Epithelial cell of proximal tubule (primary cell): Measurements from ENCODE around the gene NUS1. TPM values are rescaled to one million over a fixed set of nuclear protein-coding genes. Genes with fewer than 3 reads are reported as not detected.
"Not testable (repeated sequence)": the region's sequence is repeated elsewhere in the genome, so short reads cannot be mapped to it uniquely, and the experiment has no call there.

Experiments used
- DNase-seq: peaks from one replicate; pipeline ENCODE4 v3.0.0-alpha.2; 2011; ENCODE audit warnings: low read depth
- H3K4me3 ChIP-seq: 2 replicates; pipeline ENCODE4 v1.5.1; 2011; ENCODE audit warnings: low read depth, mild to moderate bottlenecking, low read length
- total RNA-seq: library from RNA; depleted of rRNA; stranded (reverse); fragments of >200 nt; gene quantifications from 2 replicates; pipeline ENCODE4 v1.2.3, GENCODE V29; 2015
- TF ChIP-seq, protein P1 (sequence below): conservative IDR thresholded peaks from 2 replicates; pipeline ENCODE4 v1.5.1; 2012; ENCODE audit warnings: low read depth, mild to moderate bottlenecking, low read length

Gene NUS1
- total RNA-seq, 1 donor from 2014 or later: 16.5 TPM

DNA sequence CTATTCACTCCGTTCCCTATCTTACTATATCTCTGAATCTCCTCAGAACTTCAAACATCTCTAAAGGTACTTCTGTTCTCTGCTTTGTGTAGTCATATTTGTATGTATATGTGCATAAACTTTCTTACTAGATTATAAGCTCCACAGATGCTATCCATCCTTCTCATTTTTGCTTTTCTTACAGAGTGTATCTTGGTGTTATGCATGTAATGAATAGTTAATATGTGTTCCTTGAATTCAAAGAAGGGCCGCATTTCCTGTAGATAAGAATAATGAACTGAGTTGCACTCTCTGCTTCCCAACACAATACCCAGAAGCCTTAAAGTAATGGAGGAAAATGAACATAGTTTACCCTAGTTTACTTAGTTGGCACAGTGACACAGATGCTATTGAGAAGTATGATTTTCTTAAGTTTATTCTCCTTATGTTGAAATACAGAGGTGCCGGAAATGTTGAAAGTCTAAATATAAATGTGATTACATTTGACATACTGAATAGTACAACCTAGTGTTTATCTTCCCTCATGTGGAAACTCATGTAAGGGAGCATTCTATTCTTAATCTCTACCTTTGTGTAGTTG lies 6.0 kb downstream of the NUS1 start:
- TF ChIP-seq, protein P1, sequence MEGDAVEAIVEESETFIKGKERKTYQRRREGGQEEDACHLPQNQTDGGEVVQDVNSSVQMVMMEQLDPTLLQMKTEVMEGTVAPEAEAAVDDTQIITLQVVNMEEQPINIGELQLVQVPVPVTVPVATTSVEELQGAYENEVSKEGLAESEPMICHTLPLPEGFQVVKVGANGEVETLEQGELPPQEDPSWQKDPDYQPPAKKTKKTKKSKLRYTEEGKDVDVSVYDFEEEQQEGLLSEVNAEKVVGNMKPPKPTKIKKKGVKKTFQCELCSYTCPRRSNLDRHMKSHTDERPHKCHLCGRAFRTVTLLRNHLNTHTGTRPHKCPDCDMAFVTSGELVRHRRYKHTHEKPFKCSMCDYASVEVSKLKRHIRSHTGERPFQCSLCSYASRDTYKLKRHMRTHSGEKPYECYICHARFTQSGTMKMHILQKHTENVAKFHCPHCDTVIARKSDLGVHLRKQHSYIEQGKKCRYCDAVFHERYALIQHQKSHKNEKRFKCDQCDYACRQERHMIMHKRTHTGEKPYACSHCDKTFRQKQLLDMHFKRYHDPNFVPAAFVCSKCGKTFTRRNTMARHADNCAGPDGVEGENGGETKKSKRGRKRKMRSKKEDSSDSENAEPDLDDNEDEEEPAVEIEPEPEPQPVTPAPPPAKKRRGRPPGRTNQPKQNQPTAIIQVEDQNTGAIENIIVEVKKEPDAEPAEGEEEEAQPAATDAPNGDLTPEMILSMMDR: no peak
- DNase-seq: no peak
- H3K4me3 ChIP-seq: no peak overlapping the region

DNA sequence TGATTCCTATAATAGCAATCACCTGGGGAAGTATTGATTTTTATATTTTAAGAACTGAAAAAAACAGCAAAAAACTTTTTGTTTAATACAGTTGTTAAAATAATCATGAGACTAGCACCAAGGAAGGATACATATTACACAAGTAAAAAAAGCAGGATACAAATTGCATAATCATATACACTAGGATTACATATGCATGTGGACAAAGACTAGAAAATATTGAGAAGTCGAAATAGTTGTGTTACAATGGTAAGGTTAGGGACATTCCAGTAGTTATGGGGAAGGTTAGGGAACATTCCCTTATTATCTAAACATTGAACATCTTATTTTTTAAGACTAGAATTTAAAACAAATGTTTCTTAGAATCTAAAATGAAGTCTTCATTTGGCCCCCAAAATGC lies 9.5 kb downstream of the NUS1 start:
- DNase-seq: no peak
- no peak overlapping the region for H3K4me3 ChIP-seq
- TF ChIP-seq, protein P1: no peak

DNA sequence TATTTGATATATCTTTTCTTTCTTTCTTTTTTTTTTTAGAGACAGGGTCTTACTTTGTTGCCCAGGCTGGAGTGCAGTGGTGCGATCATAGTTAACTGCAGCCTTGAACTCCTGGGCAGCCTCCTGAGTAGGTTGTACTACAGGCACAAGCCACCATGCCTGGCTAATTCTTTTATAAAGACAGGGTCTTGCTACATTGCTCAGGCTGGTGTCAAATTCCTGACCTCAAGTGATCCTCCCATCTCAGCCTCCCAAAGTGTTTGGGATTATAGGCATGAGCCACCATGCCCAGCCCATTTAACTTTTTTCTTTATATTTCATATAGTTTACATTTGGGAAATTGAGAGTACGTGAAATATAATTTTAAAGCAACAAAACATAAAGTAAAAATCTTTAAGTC lies 10.1 kb downstream of the NUS1 start:
- H3K4me3 ChIP-seq: no peak overlapping the region
- TF ChIP-seq, protein P1: no peak
- DNase-seq: no peak

DNA sequence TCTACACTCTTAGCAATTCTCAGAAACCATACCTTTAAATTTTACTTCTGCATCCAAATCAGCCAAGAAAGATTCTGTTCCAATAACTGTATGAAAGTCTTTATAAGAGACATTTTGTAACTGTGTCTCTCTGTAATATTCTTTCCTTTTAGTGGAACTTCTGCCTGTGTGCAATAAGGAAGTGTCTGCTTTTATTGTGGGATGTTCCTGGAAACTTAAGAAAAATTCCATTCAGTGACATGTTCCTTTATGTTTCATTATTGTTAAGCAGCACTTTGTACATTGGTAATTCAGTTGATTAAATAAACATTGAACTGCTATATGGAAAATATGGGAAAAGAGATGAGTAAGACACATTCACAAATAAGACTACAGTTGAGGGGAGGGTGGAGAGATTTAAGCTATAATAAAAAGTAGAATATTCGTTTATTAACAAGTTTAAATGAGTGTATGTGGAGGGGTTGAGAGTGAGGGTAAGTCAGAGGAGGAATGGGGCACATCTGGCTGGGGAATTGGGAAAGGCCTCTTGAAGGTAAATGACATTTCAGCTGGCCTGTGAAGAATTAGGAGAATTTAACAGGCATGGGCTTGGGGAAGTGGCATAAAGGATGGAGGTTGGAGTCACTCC lies 11.9 kb downstream of the NUS1 start:
- no peak overlapping the region for H3K4me3 ChIP-seq
- TF ChIP-seq, protein P1: no peak
- DNase-seq: no peak

DNA sequence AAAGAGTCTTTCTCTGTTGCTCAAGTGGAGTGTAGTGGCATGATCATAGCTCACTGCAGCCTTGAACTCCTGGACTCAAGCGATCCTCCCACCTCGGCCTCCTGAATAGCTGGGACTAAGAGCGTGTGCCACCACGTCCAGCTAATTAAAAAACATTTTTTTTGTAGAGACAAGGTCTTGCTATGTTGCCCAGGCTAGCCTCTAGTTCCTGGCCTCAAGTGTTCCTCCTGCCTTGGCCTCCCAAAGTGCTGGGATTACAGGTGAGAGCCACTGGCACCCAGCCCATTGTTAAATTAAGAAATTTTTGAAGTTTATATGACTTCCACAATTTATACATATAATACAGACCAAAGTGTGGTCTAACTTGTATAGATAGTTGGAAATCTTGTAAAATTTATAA lies 14.3 kb downstream of the NUS1 start:
- DNase-seq, H3K4me3 ChIP-seq: not testable (repeated sequence)

DNA sequence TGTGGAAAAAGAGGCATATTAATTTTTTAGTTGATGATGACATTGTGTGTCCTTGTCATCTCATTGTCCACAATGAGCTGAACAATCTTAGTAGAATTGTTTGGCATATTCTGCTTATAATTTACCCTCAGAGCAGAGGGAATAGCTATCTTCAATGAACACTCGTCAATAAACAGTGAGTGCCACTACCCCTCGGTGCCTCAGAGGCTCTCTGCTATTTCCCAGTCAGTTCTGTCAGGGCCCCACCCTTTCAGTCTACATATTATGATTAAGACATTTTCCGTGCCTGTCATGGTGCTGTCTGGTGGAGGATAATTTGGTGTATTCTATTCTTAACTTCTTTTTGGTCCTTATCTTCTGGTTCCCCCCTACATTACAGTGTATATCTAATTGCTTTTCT lies 31.2 kb downstream of the NUS1 start:
- DNase-seq: no peak
- TF ChIP-seq, protein P1: no peak
- H3K4me3 ChIP-seq: no peak overlapping the region

DNA sequence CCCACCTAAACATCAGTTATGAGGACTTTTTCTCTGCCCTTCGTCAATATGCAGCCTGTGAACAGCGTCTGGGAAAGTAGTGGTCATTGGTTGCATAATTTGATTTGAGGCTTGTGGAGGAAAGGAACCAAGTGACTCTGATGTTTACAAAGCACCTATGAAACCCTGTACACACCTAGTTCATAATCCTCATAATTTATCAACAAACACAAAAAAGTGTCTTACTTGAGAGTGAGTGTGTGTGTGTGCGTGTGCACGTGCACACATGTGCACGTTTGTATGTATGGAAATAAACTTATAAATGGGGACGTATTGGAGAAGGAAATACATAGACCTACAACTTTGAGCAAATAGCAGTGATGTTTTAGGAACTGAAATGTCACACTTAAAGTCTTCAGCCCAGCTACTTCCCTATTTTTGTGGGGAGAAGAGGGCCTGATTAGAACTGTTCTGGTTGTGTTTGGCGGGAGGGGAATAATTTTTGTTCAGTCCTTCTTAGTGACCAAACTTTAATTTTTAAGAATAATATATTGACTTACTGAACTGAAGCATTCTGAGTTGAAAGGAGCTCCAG lies 31.8 kb downstream of the NUS1 start:
- not testable (repeated sequence) for H3K4me3 ChIP-seq, DNase-seq

DNA sequence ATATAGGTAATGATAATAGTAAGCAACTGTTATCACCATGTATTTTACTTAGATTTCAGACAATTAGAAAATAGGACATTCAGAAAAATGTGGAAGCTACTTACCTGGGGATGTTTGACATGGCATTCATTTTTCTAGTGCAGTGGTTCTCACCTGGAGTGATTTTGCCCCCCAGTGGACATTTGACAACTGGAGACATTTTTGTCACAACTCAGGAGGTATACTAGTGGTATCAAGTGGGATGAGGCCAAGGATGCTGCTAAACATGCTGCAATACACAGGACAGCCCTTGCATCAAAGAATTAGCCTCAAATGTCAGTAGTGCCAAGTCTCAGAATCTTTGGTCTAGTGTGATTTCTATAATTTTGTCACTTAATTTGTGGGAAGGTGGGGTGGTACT lies 36.1 kb downstream of the NUS1 start:
- DNase-seq: no peak
- H3K4me3 ChIP-seq: no peak overlapping the region
- TF ChIP-seq, protein P1: peak; percentile 27
